Epithelial cell of proximal tubule (primary cell): ENCODE measurements around the gene NT5DC1. TPM values are rescaled to one million over a fixed set of nuclear protein-coding genes. Genes with fewer than 3 reads are reported as not detected.
"Not testable (repeated sequence)": the region's sequence is repeated elsewhere in the genome, so short reads cannot be mapped to it uniquely, and the experiment has no call there.

Experiments
- DNase-seq: peaks from one replicate; pipeline ENCODE4 v3.0.0-alpha.2; 2011; ENCODE audit warnings: low read depth
- H3K4me3 ChIP-seq: 2 replicates; pipeline ENCODE4 v1.5.1; 2011; ENCODE audit warnings: low read depth, mild to moderate bottlenecking, low read length
- CTCF ChIP-seq: conservative IDR thresholded peaks from 2 replicates; pipeline ENCODE4 v1.5.1; 2012; ENCODE audit warnings: low read depth, mild to moderate bottlenecking, low read length
- total RNA-seq: library from RNA; depleted of rRNA; stranded (reverse); fragments of >200 nt; gene quantifications from 2 replicates; pipeline ENCODE4 v1.2.3, GENCODE V29; 2015

The NT5DC1 gene
- total RNA-seq, 1 donor from 2014 or later, result 23.5 TPM

- H3K4me3 ChIP-seq, result no peak overlapping the region
- no peak for DNase-seq
- TF ChIP-seq CTCF, result no peak
Measured at GRCh38 chr6:116088946-116089345, 11.7 kb upstream of the NT5DC1 start.

GRCh38 chr6:116090251-116090650, 10.4 kb upstream of the NT5DC1 start:
- DNase-seq, result no peak
- H3K4me3 ChIP-seq, result no peak overlapping the region
- TF ChIP-seq CTCF, result no peak

- no peak for TF ChIP-seq CTCF
- H3K4me3 ChIP-seq, result no peak overlapping the region
- DNase-seq, result no peak
Measured at GRCh38 chr6:116094041-116094440, 6.6 kb upstream of the NT5DC1 start.

- not testable (repeated sequence) for DNase-seq, H3K4me3 ChIP-seq
Measured at GRCh38 chr6:116096048-116096759, 4.4 kb upstream of the NT5DC1 start.

- peak; percentile 62 for TF ChIP-seq CTCF
- DNase-seq, result no peak
- no peak overlapping the region for H3K4me3 ChIP-seq
Measured at GRCh38 chr6:116096979-116097816, 3.5 kb upstream of the NT5DC1 start.

- no peak for TF ChIP-seq CTCF
- no peak overlapping the region for H3K4me3 ChIP-seq
- DNase-seq, result no peak
Measured at GRCh38 chr6:116099036-116099435, 1.6 kb upstream of the NT5DC1 start.

- no peak for DNase-seq
- H3K4me3 ChIP-seq, result peak overlapping the region; percentile 64
- no peak for TF ChIP-seq CTCF
Measured at GRCh38 chr6:116101302-116101718, 657 bp downstream of the NT5DC1 start.
